A673 (cell line): Measurements from ENCODE around the gene PILRA.

Experiments used
- CTCF ChIP-seq: fragments of 300-800, 200-600 bp; sonication (generic); conservative IDR thresholded peaks from 2 replicates; pipeline ENCODE4 v1.5.1; 2017; ENCODE audit warnings: low read depth, mild to moderate bottlenecking, antibody characterized with exemption, low read length, moderate library complexity, mixed read lengths
- EZH2 ChIP-seq: fragments of 200-600 bp; sonication (generic); IDR thresholded peaks from 2 replicates; pipeline ENCODE4 v1.6.1; 2017; ENCODE audit warnings: borderline replicate concordance, low read depth, mild to moderate bottlenecking, mixed read lengths, antibody characterized with exemption, low read length; ENCODE audit not compliant: poor library complexity, severe bottlenecking

- no peak for TF ChIP-seq EZH2
- no peak for TF ChIP-seq CTCF
Observed at GRCh38 chr7:100384628-100385294, 11.5 kb downstream of the PILRA start.
